Activated CD8-positive, alpha-beta memory T cell treated with anti-CD3 and anti-CD28 coated beads, Interleukin-2, amount 50 U/mL, for 1 hour (primary cell): ENCODE results near the gene MSRB1.
"Not testable (repeated sequence)": the region's sequence is repeated elsewhere in the genome, so short reads cannot be mapped to it uniquely, and the experiment has no call there.

ENCODE experiments used
- DNase-seq: peaks from one replicate; pipeline ENCODE4 v3.0.0-alpha.2; 2020; ENCODE audit errors: extremely low read depth

The MSRB1 gene

GRCh38 chr16:1962161-1963153 lies 19.5 kb upstream of the MSRB1 start:
- not testable (repeated sequence) for DNase-seq

DNA sequence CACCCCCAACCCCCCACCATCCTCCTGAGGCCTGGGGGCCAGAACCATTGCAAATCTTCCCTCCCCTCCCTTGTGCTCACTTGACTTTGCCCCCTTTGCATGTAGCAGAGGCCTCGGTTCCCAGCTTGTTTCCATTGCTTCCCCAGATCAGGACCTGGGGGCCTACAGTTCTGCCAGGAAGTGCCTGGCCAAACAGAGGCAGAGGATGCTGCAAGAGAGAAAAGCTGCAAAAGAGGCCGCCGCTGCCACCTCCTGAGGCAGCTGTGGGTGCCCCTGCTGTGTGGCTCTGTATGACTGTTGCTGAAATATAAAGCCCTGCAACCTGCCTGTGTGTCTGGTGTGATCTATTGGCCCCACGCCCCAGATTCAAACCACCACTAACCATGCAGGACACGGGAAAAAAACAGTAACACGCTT lies 18.7 kb upstream of the MSRB1 start:
- DNase-seq: no peak

DNA sequence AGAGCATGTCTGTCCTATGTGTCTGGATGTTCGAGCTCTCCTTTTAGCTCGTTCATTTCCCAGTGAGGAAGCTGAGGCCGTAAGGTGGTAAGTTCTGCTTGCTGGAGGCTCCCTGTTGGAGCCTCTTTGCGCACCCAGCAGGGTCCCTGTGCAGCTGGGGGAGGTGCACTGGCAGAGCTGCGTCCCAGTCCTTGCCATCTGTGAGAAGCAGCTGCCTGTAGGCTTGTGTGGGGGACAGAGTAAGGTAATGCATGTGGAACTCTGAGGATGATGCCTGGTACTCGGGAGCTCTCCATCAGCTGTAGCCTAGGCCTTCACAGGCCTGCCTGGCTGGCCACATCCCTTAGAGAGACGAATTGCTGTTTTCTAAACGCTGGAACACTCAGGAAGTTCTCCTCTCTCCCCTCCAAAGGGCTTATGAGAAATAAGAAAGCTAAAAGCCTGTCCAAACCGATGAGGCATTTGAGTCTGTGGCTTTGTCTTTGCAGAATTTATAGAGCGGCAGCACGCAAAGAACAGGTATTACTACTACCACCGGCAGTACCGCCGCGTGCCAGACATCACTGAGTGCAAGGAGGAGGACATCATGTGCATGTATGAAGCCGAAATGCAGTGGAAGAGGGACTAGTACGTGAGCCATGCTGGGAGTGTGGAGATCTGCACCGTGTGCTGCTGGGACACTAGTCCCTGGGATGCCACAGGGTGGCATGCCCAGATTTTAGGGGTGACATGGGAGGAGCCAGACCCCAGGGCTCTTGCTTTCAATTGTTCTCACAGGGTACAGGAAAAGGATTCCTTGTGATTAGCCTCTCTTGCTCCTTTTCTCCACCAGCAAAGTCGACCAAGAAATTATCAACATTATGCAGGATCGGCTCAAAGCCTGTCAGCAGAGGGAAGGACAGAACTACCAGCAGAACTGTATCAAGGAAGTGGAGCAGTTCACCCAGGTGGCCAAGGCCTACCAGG lies 17.9 kb upstream of the MSRB1 start:
- no peak for DNase-seq

- peak; percentile 50 for DNase-seq
Observed at GRCh38 chr16:1959269-1960039, 16.5 kb upstream of the MSRB1 start, which contains the start of gene NDUFB10. TSS of gene NDUFB10 (plus strand) at chr16:1959538. CDS start at chr16:1959625, 87 bp downstream.

DNA sequence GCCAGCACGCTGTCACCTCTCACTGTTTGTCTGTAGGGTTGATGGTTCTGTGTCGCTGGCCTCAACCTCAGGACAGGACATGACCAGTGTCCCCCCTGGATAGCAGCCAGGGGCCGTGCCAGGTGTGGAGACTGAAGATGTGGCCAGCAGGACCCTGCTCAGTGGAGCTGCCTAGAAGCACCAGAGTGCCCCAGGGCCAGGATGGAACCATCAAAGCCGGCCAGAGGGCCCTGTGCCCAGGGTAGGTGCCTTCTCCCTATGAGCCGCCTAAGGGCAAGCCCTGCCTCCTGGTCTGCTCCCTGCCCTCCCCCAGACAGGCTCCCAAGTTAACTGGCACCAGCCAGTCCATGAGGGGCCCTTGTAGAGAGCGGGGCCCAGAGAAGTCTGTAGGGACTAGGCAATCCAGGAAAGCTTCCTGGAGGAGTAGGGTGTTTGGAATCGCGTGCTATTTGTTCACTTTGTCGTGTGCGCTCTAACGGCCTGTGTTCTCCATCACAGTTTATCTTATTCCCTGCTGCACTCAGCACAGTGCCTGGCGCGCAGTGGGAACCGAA lies 15.8 kb upstream of the MSRB1 start:
- no peak for DNase-seq

DNA sequence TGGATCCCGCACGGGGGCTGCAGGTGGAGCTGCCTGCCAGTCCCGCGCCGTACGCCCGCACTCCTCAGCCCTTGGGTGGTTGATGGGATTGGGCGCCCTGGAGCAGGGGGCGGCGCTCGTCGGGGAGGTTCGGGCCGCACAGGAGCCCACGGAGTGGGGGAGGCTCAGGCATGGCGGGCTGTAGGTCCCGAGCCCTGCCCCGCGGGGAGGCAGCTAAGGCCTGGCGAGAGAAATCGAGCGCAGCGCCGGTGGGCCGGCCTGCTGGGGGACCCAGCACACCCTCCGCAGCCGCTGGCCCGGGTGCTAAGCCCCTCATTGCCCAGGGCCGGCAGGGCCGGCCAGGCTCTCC lies 15.1 kb upstream of the MSRB1 start:
- DNase-seq: not testable (repeated sequence)

- DNase-seq: not testable (repeated sequence)
Observed at GRCh38 chr16:1957434-1958142, 14.6 kb upstream of the MSRB1 start.

- DNase-seq: no peak
Observed at GRCh38 chr16:1953734-1954133, 10.7 kb upstream of the MSRB1 start.

GRCh38 chr16:1950559-1950958 lies 7.6 kb upstream of the MSRB1 start:
- DNase-seq: no peak

DNA sequence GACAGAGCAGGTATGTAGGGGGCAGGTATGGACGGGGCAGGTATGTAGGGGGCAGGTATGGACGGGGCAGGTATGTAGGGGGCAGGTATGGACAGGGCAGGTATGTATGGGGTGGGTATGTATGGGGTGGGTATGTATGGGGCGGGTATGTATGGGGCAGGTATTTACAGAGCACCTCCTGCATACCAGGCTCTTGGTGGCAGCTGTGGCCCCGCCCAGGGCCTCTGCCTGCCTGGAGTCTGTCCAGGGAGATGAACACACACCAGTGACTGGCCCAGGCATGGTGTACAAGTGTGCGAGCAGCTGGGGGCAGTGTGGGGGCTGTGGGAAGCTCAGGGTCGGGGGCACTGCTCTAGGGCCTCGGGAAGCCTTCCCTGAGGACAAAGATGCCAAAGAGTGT lies 7.0 kb upstream of the MSRB1 start:
- no peak for DNase-seq

DNA sequence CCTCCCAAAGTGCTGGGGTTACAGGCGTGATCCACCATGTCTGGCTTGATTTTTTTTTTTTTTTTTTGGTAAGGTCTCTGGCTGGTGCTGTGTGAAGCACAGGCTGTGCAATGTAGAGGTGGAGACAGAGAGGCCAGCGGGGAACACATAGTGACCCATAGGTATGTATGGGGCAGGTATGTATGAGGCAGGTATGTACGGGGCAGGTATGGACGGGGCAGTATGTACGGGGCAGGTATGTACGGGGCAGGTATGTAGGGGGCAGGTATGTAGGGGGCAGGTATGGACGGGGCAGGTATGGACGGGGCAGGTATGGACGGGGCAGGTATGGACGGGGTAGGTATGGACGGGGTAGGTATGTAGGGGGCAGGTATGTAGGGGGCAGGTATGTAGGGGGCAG lies 6.5 kb upstream of the MSRB1 start:
- DNase-seq: no peak

- DNase-seq: no peak
Observed at GRCh38 chr16:1947369-1947670, 4.3 kb upstream of the MSRB1 start.

- no peak for DNase-seq
Observed at GRCh38 chr16:1946495-1947368, 3.7 kb upstream of the MSRB1 start.

DNA sequence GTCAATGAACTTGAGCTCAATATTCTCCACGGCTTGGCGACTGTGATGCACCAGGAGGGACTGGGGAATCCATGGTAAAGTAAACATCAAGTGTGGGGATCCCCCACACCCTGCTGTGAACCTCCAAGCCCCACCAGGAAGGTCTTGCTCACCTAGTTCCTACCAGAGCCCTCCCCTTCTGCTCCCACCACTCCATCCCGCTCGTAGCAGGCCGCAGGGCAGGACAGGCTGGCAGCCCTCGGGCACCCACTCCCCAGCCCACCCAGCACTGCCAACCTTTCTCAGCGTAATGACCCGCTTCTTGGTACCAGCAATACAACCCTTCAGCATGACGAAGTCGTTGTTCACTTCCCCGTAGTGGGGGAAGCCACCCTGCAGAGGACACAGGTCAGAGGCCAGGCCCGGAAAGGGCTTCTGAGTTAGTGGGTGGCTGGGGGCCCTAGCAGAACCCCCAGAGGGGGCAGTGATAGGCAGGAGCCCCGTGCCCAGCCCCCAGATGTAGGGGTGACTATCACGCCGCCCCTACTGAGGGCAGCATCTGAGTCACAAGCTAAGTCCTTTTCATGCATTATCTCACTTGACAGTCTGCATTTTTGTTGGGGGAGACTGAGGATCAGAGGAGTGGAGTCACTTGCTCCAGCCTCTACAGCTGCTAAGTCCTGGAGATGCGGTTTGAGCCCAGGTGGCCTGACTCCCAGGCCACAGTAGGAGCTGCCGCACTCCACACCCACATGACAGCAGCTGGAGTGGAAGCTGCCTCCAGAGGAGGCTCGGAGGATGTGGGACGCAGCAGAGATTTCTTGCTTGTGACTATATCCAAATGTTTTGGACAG lies 2.8 kb upstream of the MSRB1 start:
- DNase-seq: no peak

- DNase-seq: no peak
Observed at GRCh38 chr16:1944612-1945199, 1.7 kb upstream of the MSRB1 start.

DNA sequence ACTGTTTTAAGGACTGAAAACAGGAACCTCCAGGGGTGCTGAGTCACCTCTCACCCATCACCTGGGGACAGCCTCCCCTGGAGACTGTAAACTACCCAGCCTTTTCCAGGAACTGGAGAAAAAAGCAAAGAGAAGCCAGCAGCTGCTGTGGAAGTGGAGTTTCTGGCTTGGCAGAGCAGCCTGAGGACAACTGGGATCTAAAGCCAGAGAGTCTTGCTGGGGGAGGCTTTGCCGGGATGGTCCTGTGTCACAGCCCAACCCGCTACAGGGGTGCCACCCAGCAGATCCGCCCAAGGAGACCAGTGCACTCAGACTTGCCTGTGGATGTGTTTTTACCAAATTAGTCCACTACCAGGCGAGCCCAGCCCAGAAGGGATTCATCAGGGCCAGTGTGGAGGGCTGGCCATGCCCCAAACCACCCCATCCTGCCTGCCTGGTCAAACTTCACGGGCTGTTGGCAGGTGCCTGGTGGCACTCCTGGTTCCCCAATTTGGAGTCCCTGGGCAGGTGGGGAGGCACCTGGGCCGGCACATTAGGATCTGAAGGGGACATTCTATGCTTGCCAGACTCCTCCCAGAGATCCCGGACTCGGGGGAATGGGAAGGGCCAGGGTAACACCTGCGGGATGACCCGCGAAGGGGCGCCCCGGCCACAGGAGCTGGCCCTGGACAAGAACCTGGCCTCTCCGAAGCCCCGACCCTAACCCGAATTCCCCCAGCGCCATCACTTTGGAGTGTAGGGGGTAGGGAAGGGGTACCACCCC lies 771 bp downstream of the MSRB1 start:
- no peak for DNase-seq

DNA sequence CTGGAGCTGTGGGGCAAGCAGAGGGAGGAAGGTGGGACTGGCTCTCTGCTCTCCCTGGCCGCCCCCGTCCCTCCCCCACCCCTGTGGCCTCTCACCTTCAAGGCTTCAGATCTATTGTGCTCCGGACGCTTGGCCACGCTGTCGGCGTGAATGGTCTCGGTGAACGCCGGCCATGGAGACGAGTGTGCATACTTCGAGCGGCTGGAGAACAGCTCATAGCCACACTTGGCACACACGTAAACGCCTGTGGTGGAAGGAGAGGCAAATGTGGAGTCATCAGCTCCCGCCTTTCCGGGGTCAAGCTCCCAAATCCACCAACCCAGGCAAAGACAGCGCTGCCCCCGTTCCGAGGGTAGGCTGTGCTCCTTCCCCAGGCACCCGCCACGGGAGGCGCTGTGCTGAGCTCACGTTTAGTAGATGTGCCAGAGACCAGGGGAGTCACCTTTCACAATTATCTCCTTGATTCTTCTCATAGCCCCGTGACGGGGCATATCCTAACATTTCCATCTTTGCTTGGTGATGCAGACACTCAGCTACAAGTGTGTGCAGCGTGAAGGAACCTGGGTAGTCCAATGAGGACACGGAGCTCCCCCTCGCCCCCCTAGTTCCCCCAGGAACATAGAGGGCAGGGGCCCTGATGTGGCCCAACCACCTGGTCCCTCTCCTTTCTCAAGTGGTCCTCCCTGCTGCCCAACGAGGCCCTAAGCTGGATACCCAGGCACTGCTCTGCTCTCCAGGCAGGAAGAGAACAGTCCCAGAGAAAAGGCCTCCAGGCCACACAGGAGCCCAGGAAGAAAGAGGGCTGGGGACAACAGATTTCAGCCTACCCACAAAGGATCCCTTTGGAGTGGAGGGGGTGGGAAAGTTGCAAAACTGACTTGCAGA lies 1.6 kb downstream of the MSRB1 start:
- no peak for DNase-seq
